Activated CD4-positive, alpha-beta T cell treated with anti-CD3 and anti-CD28 coated beads for 1 hour (primary cell): ENCODE data around the gene PSORS1C1.
"Not testable (repeated sequence)": the region's sequence is repeated elsewhere in the genome, so short reads cannot be mapped to it uniquely, and the experiment has no call there.

Experiments used
- DNase-seq: peaks from one replicate; pipeline ENCODE4 v3.0.0-alpha.2; 2020

Gene PSORS1C1

GRCh38 chr6:31114541-31114878 lies at the start of gene PSORS1C1:
PSORS1C1 (plus strand) TSS chr6:31114800; CDS start chr6:31129633, 14,833 bp downstream.
- no peak for DNase-seq

GRCh38 chr6:31065556-31065955 lies 49.0 kb upstream of the PSORS1C1 start:
- DNase-seq, result no peak

- DNase-seq, result not testable (repeated sequence)
Observed at GRCh38 chr6:31067028-31067427, 47.6 kb upstream of the PSORS1C1 start.

GRCh38 chr6:31067891-31068668 lies 46.5 kb upstream of the PSORS1C1 start:
- DNase-seq, result not testable (repeated sequence)

DNA sequence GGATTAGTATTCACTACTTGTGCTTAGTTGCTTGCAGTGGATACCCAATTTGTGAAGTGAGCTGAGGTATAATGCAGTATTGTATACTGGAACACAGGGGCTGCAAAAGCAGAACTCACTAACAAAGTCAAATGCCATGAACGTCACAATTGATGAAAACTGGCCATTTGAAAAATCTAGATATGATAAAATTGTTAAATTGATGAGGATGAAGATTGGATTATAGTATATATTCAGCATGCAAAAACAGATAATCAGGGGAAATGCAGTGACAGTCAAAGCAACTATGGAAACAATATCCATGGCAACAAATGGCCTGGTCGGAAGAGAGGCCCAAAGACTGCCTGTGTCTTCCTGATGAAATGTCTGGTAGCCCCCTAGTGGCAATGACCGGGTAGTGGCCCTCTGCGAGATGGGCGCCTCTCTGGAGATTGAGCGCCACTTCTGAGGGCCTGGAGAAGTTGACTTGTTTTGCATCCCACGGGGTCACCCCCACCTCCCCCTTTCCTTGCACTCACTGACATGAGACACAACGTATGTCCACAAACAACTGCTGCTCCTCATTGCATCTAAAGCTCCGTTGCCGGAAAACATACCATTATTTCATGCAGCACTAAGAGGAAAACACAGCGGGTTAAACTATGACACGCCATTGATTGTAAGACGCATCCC lies 45.8 kb upstream of the PSORS1C1 start:
- peak; percentile 38 for DNase-seq

GRCh38 chr6:31070711-31071197 lies 43.8 kb upstream of the PSORS1C1 start:
- no peak for DNase-seq

DNA sequence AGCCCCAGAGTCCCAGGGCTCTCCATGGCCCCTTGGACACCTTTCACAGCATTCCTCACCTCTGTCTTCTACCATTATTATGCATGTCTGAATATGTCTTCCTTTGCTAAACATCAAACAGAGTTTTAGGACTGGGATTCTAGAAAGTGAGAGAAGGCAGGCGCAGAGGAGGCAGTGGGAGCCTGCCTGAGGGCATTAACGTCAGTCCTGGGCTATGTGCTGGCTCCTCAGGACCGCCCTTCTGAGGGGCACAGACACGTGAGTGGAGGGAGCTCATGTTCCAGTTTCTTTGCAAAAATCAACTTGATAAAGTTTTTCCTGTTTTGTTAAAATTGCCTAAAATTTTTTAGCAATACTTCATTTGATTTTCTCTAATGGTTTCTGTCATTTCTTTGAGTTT lies 40.2 kb upstream of the PSORS1C1 start:
- no peak for DNase-seq

- no peak for DNase-seq
Observed at GRCh38 chr6:31075528-31075927, 39.1 kb upstream of the PSORS1C1 start.

DNA sequence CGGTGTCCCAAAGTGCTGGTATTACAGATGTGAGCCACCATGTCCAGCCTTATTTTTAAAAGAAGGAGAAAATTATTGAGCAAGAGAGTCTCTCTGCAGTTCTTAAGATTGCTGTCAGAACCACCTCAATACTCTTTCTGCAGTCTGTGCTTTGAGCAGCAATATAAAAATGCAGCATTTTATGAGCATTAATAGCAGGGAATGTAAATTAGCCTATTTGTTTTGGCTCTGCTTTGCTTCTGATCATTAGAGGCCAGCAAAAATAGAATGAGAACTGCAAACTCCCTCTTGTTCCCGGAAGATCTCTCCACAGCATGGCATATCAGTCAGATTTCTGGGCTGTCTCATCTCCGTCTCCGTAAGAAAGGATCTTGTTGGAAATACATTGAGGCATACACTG lies 38.0 kb upstream of the PSORS1C1 start:
- no peak for DNase-seq

- peak; percentile 46 for DNase-seq
Observed at GRCh38 chr6:31079656-31080261, 34.8 kb upstream of the PSORS1C1 start.

DNA sequence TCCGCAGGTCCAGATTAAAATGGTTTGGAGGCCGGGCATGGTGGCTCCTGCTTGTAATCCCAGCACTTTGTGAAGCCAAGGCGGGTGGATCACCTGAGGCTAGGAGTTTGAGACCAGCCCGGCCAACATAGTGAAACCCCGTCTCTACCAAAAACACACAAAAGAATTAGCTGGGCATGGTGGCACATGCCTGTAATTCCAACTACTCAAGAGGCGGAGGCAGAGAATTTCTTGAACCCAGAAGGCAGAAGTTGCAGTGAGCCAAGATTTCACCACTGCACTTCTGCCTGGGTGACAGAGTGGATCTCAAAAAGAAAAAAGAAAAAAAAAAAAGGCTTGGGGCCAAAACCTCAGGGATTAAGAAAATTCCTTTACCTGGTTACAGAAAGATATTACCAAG lies 32.7 kb upstream of the PSORS1C1 start:
- DNase-seq, result no peak

DNA sequence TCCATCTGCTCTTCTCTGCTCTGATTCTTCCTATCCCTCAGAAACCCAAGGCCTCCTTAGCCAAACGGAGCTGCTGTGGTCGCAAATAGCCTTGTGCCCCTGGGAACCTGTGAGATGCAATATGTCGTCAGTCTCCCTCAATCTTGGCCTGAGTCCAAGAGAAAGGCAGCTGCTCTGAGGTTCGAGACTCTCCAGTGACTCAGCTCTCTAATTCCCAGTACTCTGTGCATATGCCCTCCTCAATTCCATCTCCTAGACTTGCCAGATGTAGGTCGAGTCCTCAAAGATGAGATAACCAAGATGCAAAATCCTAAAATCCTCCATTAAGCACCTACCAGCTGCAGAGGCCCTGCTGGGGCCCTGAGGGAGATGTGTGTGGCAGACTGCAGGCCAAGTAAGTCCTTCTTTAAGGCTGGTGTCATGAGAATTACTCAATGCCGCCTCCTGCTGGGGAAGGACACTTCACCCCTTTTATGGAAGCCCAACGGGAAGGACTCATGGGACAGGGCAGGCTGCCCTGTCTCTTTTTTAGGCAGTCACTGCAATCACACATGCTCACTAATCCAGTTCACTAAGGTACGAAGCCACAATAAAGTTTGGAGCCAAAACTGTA lies 30.8 kb upstream of the PSORS1C1 start:
- DNase-seq, result no peak

DNA sequence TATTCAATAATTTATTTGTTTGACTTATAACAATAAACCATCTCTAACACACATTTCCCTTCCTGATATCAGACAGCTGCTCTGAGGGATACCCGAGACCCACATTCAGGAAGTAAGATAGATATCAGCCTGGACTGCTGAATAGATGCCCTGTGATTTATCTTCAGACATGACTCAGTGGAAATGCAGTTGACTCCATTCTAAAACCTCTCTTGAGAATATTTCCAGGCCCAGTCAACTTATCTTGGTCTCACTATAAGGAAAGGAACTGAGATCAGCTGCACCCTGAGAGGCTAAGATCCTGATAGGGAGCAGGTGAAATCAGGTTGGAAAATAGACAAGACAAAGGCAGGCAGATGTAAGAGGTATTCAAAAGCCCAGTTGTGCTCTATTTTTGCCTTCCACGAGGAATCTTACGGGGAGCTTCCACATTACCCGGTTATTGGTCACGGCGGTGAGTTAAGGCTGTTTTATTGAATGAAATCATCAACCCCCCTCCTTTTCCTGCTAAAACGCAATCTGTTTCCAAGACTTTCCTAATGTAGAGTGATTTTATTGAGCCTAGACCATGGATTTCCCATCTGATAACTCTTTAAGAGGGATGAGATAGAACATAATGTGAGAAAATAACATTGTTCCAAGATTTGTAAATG lies 27.7 kb upstream of the PSORS1C1 start:
- no peak for DNase-seq

GRCh38 chr6:31087494-31088089 lies 27.0 kb upstream of the PSORS1C1 start:
- DNase-seq, result peak; percentile 83

DNA sequence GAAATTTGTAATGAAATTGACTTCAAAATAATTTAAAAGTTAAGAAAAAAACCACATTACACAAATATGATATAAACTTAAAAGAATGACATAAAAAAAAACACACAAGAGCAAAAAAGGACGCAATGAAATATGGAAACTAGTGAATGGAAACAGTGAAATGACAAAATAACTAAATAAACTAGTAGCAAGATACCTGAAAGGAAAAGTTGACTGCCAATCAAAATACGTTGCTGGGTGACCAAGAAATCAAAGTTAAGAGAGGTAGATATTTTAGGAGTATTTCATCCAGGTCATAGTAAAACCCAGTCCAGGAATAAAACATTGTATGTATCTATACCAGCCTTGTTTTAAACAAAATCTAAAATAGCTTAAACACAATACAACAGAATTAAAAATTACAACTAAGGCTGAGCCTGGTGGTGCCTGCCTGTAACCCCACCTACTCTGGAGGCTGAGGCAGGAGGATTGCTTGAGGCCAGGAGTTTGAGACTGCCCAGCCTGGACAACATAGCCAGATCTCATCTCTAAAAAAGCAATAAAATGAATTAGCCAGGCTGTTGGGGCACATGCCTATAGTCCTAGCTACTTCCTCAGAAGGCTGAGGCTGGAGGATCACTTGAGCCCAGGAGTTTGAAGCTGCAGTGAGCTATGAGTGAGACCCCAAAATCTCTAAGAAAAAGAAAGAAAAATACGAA lies 24.2 kb upstream of the PSORS1C1 start:
- DNase-seq, result no peak

GRCh38 chr6:31090973-31091364 lies 23.6 kb upstream of the PSORS1C1 start:
- no peak for DNase-seq

DNA sequence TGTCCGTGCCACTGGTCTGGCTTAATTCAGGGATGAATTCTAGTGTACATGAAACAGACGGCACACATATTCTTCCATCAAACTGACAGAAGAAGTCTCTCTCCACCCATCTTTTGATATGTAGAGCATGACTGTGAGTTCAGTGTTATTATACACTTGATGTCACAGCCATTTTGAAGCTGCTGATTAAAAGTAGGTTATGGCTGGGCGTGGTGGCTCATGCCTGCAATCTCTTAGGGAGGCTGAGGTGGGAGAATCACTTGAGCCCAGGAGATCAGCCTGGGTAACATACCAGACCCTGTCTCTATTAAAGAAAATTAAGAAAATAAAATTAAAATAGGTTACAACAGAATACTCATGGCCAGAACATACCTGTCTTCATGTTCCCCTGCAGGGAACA lies 22.9 kb upstream of the PSORS1C1 start:
- DNase-seq, result no peak

GRCh38 chr6:31092238-31092637 lies 22.4 kb upstream of the PSORS1C1 start:
- DNase-seq, result no peak

DNA sequence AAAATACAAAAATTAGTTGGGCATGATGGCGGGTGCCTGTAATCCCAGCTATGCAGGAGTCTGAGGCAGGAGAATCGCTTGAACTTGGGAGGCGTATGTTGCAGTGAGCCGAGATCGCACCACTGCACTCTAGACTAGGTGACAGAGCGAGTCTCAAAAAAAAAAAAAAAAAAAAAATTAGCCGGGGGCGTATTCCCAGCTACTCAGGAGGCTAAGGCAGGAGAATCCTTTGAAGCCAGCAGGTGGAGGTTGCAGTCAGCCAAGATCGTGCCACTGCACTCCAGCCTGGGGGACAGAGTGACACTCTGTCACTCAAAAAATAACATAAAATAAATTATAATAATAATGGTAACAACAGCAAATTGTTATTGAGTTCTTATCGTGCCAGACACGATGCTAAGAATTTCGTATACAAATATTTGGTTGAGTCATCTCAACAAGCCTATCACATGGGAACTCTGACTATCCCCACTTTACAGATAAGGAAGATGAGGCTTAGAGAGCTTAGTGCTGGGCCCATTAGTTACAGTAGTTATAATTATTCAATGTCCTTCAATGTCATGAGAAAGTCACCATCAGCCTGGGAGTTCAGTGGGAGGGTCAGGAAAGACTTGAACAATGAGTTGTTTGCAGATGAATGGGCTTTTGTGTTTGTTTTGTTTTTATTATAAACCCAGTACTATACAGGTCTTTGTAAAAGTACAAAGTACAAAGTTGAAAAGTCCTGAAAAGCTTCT lies 21.7 kb upstream of the PSORS1C1 start:
- DNase-seq, result no peak

DNA sequence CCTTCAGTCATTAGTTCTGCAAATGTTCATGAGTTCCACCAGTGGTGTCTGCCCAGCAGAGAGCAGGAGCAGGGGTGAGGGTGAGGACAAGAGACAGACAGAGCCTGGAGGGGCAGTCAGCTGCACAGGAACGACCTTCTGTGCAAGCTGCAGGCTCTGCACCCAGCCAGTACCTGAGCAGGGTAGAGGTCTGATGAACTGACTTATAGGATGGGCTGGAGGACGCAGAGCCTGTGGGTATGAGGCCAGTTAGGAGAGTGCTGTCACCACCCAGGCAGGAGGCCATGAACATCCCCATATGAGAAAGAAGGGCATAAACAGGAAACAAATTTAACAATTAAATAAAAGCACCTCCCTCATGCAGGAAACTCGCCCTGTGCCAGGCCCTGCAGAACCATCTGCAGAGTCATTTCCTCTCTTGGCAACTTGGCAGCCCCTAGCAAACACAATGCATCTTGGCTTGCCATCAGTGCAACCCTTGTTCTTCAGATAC lies 20.2 kb upstream of the PSORS1C1 start:
- peak; percentile 15 for DNase-seq

GRCh38 chr6:31096215-31096614 lies 18.4 kb upstream of the PSORS1C1 start:
- DNase-seq, result no peak
